GM23248 (cell line): ENCODE measurements around the gene ANKRD29.

Experiments used
- EZH2 ChIP-seq: fragments of 200-600 bp; sonication (generic); IDR thresholded peaks from 2 replicates; pipeline ENCODE4 v1.6.1; 2018; ENCODE audit warnings: antibody characterized with exemption, mild to moderate bottlenecking; ENCODE audit not compliant: insufficient read depth, poor library complexity, severe bottlenecking
- EZH2phosphoT487 ChIP-seq: fragments of 200-600 bp; sonication (generic); IDR thresholded peaks from 2 replicates; pipeline ENCODE4 v1.6.1; 2018; ENCODE audit warnings: antibody characterized with exemption, moderate library complexity, mild to moderate bottlenecking, low read depth; ENCODE audit not compliant: insufficient read depth

DNA sequence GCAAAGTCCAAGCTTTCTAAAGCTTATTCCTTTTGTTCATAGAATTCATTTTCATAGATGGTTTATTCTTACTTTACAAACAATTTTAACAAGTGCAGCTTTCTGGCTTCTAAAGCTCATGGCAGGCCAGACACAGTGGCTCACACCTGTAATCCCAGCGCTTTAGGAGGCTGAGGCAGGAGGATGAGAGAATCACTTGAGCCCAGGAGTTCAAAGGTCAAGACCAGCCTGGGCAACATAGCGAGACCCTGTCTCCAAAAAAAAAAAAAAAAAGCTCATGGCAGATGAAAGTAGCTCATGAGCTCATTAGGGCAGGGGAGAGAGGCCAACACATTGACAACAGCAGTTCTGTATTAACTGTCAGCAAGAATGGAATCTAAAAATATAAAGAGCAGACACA lies 48.3 kb downstream of the ANKRD29 start:
- TF ChIP-seq EZH2, result no peak
- no peak for TF ChIP-seq EZH2phosphoT487
